ENCODE data around the gene INTS7. TPM values are rescaled to one million over a fixed set of nuclear protein-coding genes. Genes with fewer than 3 reads are reported as not detected.

Gene INTS7, protein sequence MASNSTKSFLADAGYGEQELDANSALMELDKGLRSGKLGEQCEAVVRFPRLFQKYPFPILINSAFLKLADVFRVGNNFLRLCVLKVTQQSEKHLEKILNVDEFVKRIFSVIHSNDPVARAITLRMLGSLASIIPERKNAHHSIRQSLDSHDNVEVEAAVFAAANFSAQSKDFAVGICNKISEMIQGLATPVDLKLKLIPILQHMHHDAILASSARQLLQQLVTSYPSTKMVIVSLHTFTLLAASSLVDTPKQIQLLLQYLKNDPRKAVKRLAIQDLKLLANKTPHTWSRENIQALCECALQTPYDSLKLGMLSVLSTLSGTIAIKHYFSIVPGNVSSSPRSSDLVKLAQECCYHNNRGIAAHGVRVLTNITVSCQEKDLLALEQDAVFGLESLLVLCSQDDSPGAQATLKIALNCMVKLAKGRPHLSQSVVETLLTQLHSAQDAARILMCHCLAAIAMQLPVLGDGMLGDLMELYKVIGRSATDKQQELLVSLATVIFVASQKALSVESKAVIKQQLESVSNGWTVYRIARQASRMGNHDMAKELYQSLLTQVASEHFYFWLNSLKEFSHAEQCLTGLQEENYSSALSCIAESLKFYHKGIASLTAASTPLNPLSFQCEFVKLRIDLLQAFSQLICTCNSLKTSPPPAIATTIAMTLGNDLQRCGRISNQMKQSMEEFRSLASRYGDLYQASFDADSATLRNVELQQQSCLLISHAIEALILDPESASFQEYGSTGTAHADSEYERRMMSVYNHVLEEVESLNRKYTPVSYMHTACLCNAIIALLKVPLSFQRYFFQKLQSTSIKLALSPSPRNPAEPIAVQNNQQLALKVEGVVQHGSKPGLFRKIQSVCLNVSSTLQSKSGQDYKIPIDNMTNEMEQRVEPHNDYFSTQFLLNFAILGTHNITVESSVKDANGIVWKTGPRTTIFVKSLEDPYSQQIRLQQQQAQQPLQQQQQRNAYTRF
- 14.2 TPM for polyA plus RNA-seq (2013, experiment 1 of 2)
- 12.8 TPM for polyA plus RNA-seq (2013, experiment 2 of 2)

DNA sequence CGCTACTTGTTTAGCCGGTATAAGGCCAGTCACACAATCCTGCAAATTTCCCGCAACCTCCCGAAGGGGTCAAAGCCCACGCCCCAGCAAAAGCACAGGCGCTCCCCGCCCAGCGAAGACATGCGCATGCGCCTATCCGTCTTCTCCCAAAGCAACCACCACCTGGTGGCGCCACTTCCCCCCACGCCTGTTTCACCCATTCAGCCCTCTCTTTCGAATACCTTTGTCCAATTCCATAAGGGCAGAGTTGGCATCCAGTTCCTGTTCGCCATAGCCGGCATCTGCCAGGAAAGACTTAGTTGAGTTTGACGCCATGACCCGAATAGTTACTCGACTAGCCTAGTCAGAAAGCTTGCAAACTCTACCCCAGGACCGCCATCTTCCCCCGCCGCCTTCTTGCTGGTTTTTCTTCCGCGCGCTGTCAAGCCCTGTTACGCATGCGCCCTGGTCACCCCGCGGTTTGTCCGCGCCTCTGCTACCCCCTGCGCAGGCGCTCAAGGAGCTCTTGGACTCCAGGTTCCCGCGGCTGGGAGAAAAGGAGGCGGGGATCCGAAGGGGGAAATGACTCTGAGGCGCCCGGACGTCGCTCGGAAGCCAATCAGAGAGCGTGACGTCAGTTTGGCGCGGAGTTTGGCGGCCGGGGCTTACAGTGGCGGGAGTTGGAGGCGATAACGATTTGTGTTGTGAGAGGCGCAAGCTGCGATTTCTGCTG, at the start of gene INTS7, which contains the start of gene DTL:
Gene INTS7, minus strand, starts transcription at position 435 of the 712 bp plus-strand sequence. Its CDS starts 120 bp downstream, at position 315.
Gene DTL, plus strand, starts transcription at position 626 of the 712 bp plus-strand sequence. CDS start 143 bp downstream, outside the sequence.
- H3K9me3 ChIP-seq (ENCODE audit: control insufficient read depth, low read length) = no peaks in the 10 kb centered on the region
- peaks cover 23% of the 10 kb centered on the region for H3K4me1 ChIP-seq (ENCODE audit: control insufficient read depth, insufficient read depth, low read length, poor library complexity, severe bottlenecking)
- WGBS, 2 experiments (ENCODE audit: insufficient coverage in 2 of 2) = 1% methylated on average over 31 to 42 of the region's 53 CpGs
- H3K27ac ChIP-seq (ENCODE audit: low read depth, low read length, severe bottlenecking) = peak within 1 kb of the TSS; percentile 79
- H3K4me3 ChIP-seq (ENCODE audit: extremely low read depth, insufficient read depth, low read length, poor library complexity, severe bottlenecking) = peak within 1 kb of the TSS; percentile 68
- peaks cover 22% of the 10 kb centered on the region for H3K36me3 ChIP-seq (ENCODE audit: control insufficient read depth, insufficient read depth, low read length)

DNA sequence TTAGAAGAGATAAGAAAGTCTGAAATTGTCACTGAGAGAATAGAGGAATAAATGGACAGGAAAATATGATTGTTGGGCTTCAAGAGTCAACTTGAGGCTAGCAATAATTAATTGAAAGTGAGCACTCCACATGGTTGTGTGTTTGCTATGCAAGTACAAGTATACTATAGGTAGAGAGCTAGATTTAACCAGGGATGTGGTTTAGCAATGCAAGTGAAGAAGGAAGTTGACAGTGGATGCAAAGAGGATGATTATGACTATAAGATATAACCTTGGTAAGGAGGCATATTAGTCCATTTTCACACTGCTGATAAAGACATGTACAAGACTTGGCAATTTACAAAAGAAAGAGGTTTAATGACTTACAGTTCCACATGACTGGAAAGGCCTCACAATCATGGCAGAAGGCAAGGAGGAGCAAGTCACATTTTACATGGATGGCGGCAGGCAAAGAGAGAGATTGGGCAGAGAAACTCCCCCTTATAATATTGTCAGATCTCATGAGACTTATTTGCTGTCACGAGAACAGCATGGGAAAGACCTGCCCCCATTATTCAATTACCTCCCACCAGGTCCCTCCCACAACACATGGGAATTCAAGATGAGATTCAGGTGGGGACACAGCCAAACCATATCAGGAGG, 47.5 kb upstream of the INTS7 start:
- Histone ChIP-seq H3K36me3 (ENCODE audit: control insufficient read depth, insufficient read depth, low read length) (peaks cover 53% of the 10 kb centered on the region), H3K27ac (ENCODE audit: low read depth, low read length, severe bottlenecking) (no peak overlapping the region), H3K4me3 (ENCODE audit: extremely low read depth, insufficient read depth, low read length, poor library complexity, severe bottlenecking) (no peak overlapping the region), H3K9me3 (ENCODE audit: control insufficient read depth, low read length) (no peaks in the 10 kb centered on the region), H3K4me1 (ENCODE audit: control insufficient read depth, insufficient read depth, low read length, poor library complexity, severe bottlenecking) (peaks cover 5% of the 10 kb centered on the region)
- 100% methylated on average over 1 of the region's 2 CpGs for WGBS, 2 experiments (ENCODE audit: insufficient coverage in 2 of 2)

DNA sequence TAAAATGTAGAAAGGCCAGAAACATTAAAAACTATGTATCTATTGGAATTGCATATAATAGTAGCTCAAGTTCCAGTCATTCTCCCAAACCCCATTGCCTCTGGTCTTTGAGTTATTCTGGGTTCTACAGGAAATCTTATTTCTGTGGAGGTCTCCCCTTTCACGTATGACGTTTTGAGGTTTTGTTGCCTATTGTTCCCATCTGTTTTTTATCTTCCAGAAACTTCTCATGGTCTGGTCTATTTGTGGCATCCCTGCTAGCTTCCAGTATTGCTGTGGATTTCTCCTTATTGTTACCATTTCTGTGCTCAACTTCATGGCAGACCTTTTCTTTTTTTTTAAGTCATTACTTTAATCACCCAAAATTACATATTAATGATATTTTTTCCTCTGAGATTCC, 43.5 kb upstream of the INTS7 start:
- Histone ChIP-seq H3K4me3 (ENCODE audit: extremely low read depth, insufficient read depth, low read length, poor library complexity, severe bottlenecking) (no peak overlapping the region), H3K9me3 (ENCODE audit: control insufficient read depth, low read length) (no peaks in the 10 kb centered on the region), H3K36me3 (ENCODE audit: control insufficient read depth, insufficient read depth, low read length) (peaks cover 62% of the 10 kb centered on the region), H3K4me1 (ENCODE audit: control insufficient read depth, insufficient read depth, low read length, poor library complexity, severe bottlenecking) (no peaks in the 10 kb centered on the region), H3K27ac (ENCODE audit: low read depth, low read length, severe bottlenecking) (no peak overlapping the region)
- WGBS, 2 experiments (ENCODE audit: insufficient coverage in 2 of 2) = 100% methylated on average over 1 to 2 of the region's 2 CpGs

DNA sequence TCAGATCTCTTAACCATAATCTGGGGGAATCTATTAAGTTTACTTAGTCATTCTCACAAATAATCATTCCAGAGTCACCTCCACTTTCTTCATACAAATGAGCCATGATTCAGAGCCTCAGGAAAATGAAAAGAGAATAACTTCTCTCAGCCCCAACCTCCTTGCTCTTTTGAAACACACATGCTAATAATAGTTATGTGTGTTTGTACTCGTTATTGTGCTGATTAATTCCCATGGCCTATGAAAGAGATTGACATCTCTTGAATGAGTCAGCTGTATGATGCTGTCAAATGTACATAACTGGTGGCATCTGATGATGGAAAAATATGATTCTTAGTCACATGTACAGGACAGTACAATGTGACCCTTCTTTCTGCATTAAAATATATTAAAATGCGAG, 41.7 kb upstream of the INTS7 start:
- no peaks in the 10 kb centered on the region for H3K9me3 ChIP-seq (ENCODE audit: control insufficient read depth, low read length)
- no peaks in the 10 kb centered on the region for H3K4me1 ChIP-seq (ENCODE audit: control insufficient read depth, insufficient read depth, low read length, poor library complexity, severe bottlenecking)
- H3K4me3 ChIP-seq (ENCODE audit: extremely low read depth, insufficient read depth, low read length, poor library complexity, severe bottlenecking) = no peak overlapping the region
- peaks cover 52% of the 10 kb centered on the region for H3K36me3 ChIP-seq (ENCODE audit: control insufficient read depth, insufficient read depth, low read length)
- no CpG with 5 or more reads among the region's 2 CpGs for WGBS, 2 experiments (ENCODE audit: insufficient coverage in 2 of 2)
- no peak overlapping the region for H3K27ac ChIP-seq (ENCODE audit: low read depth, low read length, severe bottlenecking)

DNA sequence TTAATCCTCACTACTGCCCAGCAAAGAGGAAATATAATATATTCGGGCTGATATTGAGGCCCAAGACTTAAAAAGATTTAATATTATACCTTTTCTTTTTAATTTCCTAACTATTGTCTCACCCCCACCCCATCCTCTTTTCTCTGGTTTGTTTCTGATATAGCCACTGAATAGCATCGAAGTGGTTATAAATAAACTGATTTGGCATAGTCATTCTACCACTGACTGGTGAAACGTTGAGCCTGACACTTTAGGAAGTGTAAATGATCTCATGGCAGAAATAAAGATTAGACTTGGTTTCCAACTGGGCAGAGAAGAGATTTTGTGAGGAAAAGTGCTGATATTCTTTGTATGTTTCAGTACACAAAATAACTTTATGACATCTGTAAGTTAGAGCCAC, 39.5 kb upstream of the INTS7 start:
- Histone ChIP-seq H3K4me1 (ENCODE audit: control insufficient read depth, insufficient read depth, low read length, poor library complexity, severe bottlenecking) (no peaks in the 10 kb centered on the region), H3K4me3 (ENCODE audit: extremely low read depth, insufficient read depth, low read length, poor library complexity, severe bottlenecking) (no peak overlapping the region), H3K36me3 (ENCODE audit: control insufficient read depth, insufficient read depth, low read length) (peaks cover 42% of the 10 kb centered on the region), H3K9me3 (ENCODE audit: control insufficient read depth, low read length) (no peaks in the 10 kb centered on the region), H3K27ac (ENCODE audit: low read depth, low read length, severe bottlenecking) (no peak overlapping the region)
- 88 to 100% methylated on average over 1 of the region's 3 CpGs for WGBS, 2 experiments (ENCODE audit: insufficient coverage in 2 of 2)

DNA sequence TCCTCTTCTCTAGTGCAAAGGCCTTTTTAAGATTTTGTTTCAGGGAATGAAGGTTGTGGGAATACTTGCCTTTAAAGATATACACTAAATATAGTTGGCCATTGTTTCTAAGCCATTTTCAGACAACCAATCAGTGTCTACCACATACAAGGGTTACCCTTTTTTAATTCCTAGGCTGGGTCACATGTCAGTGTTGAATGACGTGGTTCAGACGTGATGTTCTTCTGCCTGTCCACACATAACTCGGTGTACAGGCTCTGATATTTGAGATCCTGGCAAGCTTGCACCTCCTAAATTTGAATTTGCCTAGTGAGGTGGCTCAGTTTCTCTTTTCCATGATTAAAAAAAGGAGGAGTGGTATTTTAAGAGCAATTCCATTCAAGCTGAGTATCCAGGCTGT, 39.0 kb upstream of the INTS7 start:
- WGBS, 2 experiments (ENCODE audit: insufficient coverage in 2 of 2) = 94 to 95% methylated on average over 3 of the region's 3 CpGs
- H3K4me1 ChIP-seq (ENCODE audit: control insufficient read depth, insufficient read depth, low read length, poor library complexity, severe bottlenecking) = no peaks in the 10 kb centered on the region
- no peaks in the 10 kb centered on the region for H3K9me3 ChIP-seq (ENCODE audit: control insufficient read depth, low read length)
- no peak overlapping the region for H3K27ac ChIP-seq (ENCODE audit: low read depth, low read length, severe bottlenecking)
- H3K36me3 ChIP-seq (ENCODE audit: control insufficient read depth, insufficient read depth, low read length) = peaks cover 43% of the 10 kb centered on the region
- no peak overlapping the region for H3K4me3 ChIP-seq (ENCODE audit: extremely low read depth, insufficient read depth, low read length, poor library complexity, severe bottlenecking)

DNA sequence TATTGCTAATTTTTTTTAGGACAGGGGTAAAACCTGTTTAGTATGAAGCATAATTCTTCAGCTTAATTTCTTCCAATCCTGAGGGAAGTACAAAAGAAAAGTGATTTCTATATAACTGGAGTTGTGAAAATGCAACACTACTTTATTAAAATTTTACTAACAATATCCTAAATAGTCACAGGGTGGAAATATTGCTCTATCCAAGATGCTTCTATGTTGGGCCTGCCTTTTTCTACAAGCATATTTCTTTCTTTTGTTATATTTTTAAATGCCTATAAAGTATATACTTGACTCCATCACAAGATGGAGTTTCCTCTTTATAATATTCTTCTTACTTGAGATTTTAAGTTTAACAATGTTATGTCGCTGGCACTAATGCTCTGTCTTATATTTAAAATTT, 38.1 kb upstream of the INTS7 start:
- peaks cover 47% of the 10 kb centered on the region for H3K36me3 ChIP-seq (ENCODE audit: control insufficient read depth, insufficient read depth, low read length)
- H3K9me3 ChIP-seq (ENCODE audit: control insufficient read depth, low read length) = no peaks in the 10 kb centered on the region
- no peaks in the 10 kb centered on the region for H3K4me1 ChIP-seq (ENCODE audit: control insufficient read depth, insufficient read depth, low read length, poor library complexity, severe bottlenecking)
- H3K27ac ChIP-seq (ENCODE audit: low read depth, low read length, severe bottlenecking) = no peak overlapping the region
- WGBS, 2 experiments (ENCODE audit: insufficient coverage in 2 of 2) = no CpG with 5 or more reads among the region's 1 CpG
- H3K4me3 ChIP-seq (ENCODE audit: extremely low read depth, insufficient read depth, low read length, poor library complexity, severe bottlenecking) = no peak overlapping the region

DNA sequence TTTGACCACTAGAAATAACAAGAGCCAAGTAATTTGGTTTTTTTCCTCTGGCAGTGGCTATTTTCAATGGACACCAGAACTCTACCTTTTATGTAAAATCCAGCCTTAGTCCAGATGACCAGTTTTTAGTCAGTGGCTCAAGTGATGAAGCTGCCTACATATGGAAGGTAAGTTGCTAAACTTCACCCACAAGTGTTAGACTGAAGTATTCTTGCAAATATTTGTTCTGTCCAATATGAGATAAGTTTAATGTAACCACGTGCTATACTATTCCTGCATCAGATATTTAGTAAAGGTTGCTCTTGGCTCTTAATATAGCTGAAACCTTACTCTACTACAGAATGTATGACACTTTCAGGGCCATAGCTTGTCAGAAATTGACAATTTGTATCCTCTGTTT, 36.7 kb upstream of the INTS7 start:
- H3K27ac ChIP-seq (ENCODE audit: low read depth, low read length, severe bottlenecking) = no peak overlapping the region
- no peak overlapping the region for H3K4me3 ChIP-seq (ENCODE audit: extremely low read depth, insufficient read depth, low read length, poor library complexity, severe bottlenecking)
- no CpG with 5 or more reads among the region's 1 CpG for WGBS, 2 experiments (ENCODE audit: insufficient coverage in 2 of 2)
- peaks cover 46% of the 10 kb centered on the region for H3K36me3 ChIP-seq (ENCODE audit: control insufficient read depth, insufficient read depth, low read length)
- H3K4me1 ChIP-seq (ENCODE audit: control insufficient read depth, insufficient read depth, low read length, poor library complexity, severe bottlenecking) = no peaks in the 10 kb centered on the region
- H3K9me3 ChIP-seq (ENCODE audit: control insufficient read depth, low read length) = no peaks in the 10 kb centered on the region

DNA sequence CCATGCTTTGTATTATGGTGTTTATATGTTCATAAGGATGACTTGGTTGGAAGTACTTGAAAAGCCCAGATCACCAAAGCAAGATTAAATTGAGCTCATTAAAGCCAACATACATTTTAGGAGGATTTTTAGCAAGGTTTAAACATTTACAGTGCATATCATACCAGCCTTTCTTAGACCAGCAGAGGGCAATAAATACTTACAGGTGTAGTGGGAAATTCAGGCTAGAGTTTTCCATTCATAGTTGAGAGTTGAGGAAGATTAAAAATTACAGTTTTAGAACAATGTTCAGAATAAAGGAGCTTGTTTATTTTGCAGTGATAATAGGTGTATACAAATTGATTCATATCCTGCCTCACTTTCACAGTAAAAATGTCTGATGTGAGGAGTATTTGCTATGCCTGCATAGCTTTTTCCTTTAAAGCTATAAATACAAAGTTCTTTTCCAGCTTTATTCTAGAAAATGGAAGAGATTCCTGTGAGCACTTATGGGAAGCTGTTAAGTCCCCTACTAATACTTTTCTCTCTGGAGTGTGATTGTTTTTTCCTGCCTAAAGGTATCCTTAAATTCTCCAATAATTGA, 35.5 kb upstream of the INTS7 start:
- Histone ChIP-seq H3K4me3 (ENCODE audit: extremely low read depth, insufficient read depth, low read length, poor library complexity, severe bottlenecking) (no peak overlapping the region), H3K36me3 (ENCODE audit: control insufficient read depth, insufficient read depth, low read length) (peaks cover 54% of the 10 kb centered on the region), H3K9me3 (ENCODE audit: control insufficient read depth, low read length) (no peaks in the 10 kb centered on the region), H3K27ac (ENCODE audit: low read depth, low read length, severe bottlenecking) (no peak overlapping the region), H3K4me1 (ENCODE audit: control insufficient read depth, insufficient read depth, low read length, poor library complexity, severe bottlenecking) (no peaks in the 10 kb centered on the region)

DNA sequence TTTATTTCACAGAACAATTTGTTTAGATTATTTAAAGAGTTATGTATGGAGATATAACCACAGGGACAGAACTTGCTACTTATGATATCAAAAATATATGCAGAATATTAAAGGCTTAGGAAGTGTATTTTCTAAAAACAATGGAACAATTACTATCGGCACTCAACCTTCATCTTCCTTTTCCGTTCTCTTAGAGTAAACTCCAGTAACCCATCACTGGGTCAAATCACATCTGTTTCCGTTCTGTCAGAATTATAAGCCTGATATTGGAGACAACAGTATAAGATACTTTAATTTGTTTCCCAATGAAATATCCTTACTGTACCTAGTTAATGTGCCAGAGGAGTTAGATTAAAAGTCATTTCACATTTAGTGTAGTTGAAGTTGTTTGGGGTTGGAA, 32.4 kb upstream of the INTS7 start:
- Histone ChIP-seq H3K27ac (ENCODE audit: low read depth, low read length, severe bottlenecking) (no peak overlapping the region), H3K9me3 (ENCODE audit: control insufficient read depth, low read length) (no peaks in the 10 kb centered on the region), H3K4me3 (ENCODE audit: extremely low read depth, insufficient read depth, low read length, poor library complexity, severe bottlenecking) (no peak overlapping the region), H3K36me3 (ENCODE audit: control insufficient read depth, insufficient read depth, low read length) (peaks cover 68% of the 10 kb centered on the region), H3K4me1 (ENCODE audit: control insufficient read depth, insufficient read depth, low read length, poor library complexity, severe bottlenecking) (no peaks in the 10 kb centered on the region)
- WGBS, 2 experiments (ENCODE audit: insufficient coverage in 2 of 2) = no CpG with 5 or more reads among the region's 3 CpGs

Data from mesodermal cell (in vitro differentiated cells).